Superior temporal gyrus (tissue), 1 donor: Measurements from ENCODE around the gene GSTT4.
A peak's percentile ranks its signal among the peaks of the same experiment; 100 is the strongest.
"Not testable (repeated sequence)": the region's sequence is repeated elsewhere in the genome, so short reads cannot be mapped to it uniquely, and the experiment has no call there.

Experiments
- DNase-seq: peaks from one replicate; pipeline ENCODE4 v3.0.0-alpha.2; 2016; ENCODE audit errors: extremely low spot score

GSTT4 gene

GRCh38 chr22:24025475-24025874, 20.2 kb upstream of the GSTT4 start:
- DNase-seq: no peak

- no peak for DNase-seq
Observed at GRCh38 chr22:24024354-24024753, 19.1 kb upstream of the GSTT4 start.

DNA sequence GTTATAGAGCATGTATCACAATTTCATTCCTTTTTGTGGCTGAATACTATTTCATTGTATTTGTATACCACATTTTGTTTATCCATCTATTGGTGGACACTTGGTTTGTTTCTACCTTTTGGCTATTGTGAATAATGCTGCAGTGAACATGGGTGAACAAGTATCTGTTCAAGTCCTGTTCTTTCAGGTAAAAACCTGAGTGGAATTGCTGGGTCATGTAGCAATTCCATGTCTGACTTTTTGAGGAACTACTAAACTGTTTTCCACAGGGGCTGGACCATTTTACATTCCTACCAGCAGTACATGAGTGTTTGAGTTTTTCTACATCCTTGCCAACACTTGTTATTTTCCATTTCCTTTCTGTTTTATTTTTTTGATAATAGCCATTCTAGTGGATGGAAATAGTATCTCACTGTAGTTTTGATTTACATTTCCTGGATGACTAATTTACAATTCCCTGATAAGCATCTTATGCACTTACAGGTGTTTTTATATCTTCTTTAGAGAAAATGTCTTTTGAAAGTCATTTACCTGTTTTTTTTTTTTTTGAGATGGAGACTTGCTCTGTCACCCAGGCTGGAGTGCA, 18.0 kb upstream of the GSTT4 start:
- no peak for DNase-seq

DNA sequence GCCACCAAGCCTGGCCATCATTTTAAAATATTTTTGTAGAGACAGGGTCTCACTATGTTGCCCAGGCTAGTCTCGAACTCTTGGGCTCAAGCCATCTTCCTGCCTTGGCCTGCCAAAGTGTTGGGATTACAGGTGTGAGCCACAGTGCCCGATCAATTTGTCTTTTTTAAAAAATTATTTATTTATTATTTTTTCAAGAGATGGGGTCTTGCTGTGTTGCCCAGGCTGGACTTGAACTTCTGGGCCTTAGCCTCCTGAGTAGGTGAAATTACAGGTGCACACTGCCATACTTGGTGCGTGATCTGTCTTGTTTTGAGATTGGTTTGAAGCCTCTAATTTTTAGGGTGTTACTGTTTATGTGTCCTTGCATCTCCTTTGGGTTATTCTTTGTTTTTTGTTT, 16.1 kb upstream of the GSTT4 start:
- no peak for DNase-seq

DNA sequence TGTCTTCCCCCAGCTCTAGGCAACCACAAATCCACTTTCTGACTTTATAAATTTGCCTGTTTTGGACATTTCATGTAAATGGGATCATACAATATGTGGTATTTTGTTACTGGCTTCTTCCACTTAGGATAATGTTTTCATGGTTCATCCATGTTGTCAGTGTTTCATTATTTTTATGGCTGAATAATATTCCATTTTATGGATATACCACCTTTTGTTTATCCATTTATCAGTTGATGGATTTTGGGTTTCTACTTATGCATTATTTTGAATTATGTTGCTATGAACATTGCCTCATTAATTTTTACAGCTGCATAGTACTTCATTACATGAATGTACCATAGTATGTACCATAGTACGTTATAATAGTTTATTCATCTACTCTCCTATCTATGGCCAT, 10.9 kb upstream of the GSTT4 start:
- DNase-seq: no peak

DNA sequence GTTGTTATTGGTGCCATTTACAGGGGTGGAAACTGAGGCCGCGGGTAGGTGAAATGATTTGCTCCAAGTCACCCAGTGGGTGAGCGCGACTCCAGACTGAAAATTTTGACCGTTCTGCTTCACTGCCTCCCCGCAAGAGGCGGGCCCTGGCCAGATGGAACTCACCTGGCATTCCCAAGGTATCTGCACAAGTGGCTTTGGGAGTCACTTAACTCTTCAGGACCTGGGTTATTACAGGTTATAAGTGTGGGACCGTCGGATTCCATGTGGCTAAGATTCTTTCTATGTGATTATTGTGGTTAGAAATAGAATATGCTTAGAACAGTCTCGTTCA, 6.4 kb upstream of the GSTT4 start:
- DNase-seq: peak; percentile 16

DNA sequence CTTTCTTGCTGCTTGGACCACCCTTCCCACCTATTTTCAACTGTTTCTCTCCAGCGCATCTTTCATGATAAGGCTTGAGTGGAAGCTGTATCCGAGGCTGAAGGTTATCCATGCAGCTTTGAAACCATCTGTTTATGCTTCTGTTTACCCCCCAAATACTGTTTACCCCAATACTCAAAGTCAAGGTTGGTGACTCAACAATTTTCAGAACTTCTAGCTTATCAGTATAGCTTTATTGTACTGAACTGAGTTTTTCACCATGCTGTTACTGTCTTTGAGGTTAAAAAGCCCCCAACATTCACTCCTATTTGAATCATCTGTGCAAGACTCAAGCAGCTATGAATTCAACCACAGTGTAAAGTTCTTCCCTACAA, 4.8 kb upstream of the GSTT4 start:
- DNase-seq: no peak

DNA sequence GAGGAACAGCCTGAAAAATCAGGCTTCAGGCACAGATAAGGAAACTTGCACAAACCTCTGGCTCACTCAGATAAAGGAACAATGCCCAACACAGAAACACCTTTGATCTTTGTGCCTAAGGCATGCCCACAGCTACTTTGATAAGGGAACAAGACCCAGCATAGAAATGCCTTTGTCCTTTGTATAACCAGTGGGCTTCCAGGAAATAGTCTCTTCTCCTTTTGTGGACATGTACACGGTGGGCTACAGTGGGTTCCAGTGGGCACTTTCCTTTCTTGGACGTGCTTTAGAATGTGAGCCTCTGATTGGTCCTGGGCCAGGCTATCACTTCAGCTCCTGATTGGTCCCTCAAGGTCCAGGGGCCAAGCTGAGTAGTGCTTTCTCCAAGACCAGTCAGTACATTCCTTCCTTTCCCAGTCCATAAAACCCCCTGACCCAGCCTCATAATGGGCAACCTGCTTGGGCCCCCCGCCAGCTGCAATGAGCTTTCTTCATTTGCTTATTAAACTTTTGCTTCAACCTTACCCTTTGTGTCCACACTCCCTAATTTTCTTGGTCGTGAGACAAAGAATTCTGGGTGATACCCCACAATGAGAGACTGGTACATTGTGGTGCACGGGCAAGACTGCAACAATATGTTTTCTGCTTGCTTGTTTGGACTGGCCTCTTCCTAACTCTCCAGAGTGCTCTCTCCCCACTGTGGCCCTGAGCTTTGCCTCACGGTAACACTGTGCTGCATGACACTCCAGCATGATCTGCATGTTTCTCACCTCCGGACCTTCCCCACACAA, 4.2 kb upstream of the GSTT4 start:
- DNase-seq: no peak

DNA sequence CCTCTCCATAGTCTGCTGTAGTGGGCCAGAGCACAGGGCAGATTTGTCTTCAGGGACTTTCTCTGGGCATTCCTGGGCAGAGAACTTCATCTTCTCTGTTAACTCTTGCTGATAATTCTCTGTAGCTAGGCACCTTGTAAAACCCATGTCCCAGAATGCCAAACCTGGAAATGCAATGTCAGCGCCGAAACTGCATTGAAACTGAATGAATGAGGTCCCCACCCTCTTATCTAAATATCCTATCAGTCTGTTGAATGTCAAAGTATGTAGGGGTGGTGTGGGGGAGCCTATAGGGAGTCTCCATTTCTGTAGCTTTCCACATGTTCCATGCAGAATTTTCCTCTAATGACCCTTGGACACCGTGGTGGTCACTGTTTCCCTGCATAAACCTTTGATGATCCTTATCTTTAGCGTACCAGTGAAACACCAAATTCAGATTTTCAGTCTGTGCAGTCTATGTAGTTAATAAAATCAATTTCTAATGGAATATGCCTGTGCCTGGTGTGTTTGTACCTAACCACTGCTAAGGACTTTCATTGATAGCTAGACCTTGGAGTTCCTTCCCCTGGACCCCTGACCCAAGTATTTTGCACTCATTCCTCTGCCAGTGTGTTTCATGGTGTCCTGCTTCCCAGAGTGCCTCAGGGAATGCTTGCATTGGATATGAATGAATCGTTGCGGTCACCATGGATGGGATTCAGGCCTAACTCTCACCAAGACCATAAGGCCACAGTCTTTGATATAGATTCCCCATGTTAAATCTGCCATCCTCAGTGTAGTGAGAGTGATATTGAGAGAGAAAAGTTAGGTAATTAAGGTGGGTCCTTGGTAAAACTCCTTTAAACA, 3.4 kb upstream of the GSTT4 start:
- DNase-seq: no peak

- no peak for DNase-seq
Observed at GRCh38 chr22:24008022-24008283, 2.7 kb upstream of the GSTT4 start.

DNA sequence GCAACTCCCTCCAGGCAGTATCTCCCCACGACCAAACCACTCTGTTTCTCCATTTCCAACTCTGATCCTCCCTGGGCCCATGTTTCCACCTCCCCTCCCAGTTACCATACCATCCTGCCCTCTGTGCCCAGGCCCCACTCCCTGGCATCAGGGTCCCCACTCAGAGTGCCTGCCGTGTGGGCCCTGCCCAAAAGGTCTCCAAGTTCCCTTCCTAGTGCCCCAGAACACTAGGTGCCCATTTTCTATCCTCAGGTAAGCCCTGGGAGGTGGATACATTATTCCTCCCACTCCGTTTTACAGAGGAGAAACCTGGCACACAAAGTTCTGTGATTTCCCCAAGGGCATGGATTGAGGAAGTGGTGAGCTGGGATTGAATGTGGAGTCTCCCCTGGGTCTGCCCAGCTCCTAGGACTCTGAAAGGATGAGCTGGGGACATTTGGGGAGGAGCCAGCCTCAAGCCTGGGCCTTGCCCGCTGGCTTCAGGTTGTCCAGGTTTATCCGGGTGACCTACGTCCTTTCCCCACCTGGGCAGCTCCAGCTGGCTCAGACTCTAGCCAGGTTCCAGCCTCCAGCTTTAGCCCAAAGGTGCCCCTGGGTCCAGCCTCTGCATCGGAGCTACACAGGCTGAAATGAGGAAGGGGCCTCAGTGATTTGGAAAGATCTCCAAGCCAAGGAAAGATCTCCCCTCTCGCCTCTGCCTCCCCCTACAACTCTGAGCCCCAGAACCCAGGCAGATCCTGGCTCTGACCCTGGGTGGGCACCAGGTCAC, 2.2 kb upstream of the GSTT4 start:
- no peak for DNase-seq

DNA sequence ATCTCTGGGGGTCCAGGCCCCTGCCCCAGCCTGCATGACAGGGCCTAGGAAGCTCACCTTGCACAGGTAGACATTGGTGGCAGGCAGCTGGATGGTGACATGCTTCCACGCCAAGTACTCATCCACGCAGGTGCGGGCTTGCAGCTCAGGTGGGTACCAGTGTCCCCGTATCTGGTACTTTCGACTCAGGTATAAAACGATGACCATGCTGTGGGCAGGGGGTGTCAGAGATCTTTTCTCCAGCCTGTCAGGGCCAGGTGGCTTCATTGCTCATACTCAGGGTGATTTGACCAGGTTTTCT, 1.6 kb upstream of the GSTT4 start:
- DNase-seq: no peak

DNA sequence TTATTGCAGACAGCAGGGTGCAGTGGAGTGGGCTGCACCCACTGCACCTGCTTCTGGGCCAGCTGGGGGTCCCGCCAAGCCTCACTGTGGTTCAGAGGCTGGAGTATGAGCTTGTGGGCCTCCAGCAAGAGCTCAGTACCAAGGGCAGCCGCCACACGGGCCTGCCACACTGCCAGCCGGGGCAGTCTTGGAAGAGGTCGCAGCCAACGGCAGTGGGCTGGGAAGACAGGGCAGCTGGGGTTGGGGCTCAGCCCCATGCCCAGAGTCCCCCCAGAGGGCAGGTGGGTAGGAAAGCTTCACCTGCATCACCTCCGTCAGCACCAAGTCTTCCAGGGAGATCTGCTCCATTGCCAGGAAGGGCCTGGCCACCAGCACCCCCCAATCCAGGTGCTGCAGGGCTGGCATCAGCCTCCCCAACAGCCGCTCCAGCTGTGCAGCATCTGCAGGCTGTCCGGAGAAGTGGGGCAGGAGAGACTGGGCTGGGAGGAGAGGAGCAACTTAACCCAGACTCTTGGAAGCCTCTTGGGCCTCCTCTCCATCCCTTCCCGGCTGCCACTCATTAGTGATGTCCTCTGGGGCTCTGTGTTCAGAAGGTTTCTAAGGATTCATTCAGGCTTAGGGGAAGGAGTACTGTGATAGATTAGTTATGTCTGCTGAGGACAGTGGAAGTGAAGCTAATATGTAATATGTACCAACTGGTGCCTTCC, 1.1 kb upstream of the GSTT4 start:
- no peak for DNase-seq

DNA sequence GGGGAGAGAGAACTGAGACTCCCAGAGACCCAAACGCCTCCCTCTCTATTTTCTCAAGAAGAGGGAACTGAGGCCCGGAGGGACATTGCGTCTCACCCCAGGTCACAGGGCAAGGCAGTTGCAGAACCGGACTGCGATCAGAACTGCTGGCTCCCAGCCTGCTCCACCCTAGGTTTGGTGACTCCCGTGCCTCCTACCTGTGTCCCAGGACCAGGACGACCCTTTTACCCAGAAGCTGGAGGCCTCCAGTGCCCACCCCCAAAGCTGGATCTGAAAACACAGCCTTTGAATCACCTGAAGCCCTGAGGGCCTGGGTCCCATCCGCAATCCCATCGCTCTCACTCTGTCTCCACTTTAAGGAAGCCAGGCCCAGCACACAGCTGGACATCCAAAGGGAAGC, 1.4 kb downstream of the GSTT4 start:
- no peak for DNase-seq

DNA sequence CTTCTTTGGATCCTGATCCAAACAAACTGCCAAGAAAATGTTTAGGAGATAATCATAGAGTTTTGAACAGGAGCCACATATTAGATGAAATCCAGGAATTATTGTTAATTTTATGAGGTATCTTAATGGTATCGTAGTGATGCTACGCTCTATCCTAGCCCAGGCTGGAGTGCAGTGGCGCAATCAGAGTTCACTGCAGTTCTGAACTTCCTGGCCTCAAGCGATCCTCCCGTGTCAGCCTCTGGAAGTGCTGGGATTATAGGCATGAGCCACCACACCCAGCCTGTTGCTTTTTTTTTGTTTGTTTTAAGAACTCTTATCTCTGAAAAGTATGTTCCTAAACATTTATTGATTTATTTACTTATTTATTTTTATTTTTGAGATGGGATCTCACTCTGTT, 2.4 kb downstream of the GSTT4 start:
- DNase-seq: peak; percentile 5

GRCh38 chr22:24002272-24002671, 3.0 kb downstream of the GSTT4 start:
- DNase-seq: no peak

- DNase-seq: peak; percentile 0
Observed at GRCh38 chr22:24001314-24001713, 3.9 kb downstream of the GSTT4 start.

- DNase-seq: peak; percentile 1
Observed at GRCh38 chr22:23999779-24000178, 5.5 kb downstream of the GSTT4 start.

- DNase-seq: no peak
Observed at GRCh38 chr22:23997092-23997491, 8.2 kb downstream of the GSTT4 start.

GRCh38 chr22:23993581-23994177, 11.6 kb downstream of the GSTT4 start:
- DNase-seq: not testable (repeated sequence)

GRCh38 chr22:23993080-23993479, 12.2 kb downstream of the GSTT4 start:
- not testable (repeated sequence) for DNase-seq
